ENCODE results near the gene ACAN. TPM values are rescaled to one million over a fixed set of nuclear protein-coding genes. Genes with fewer than 3 reads are reported as not detected.

ACAN gene
- total and polyA plus RNA-seq, 9 of the 15 experiments (the other 6 are each of a cell fraction or from before 2014, with no cell fraction given): not detected

DNA sequence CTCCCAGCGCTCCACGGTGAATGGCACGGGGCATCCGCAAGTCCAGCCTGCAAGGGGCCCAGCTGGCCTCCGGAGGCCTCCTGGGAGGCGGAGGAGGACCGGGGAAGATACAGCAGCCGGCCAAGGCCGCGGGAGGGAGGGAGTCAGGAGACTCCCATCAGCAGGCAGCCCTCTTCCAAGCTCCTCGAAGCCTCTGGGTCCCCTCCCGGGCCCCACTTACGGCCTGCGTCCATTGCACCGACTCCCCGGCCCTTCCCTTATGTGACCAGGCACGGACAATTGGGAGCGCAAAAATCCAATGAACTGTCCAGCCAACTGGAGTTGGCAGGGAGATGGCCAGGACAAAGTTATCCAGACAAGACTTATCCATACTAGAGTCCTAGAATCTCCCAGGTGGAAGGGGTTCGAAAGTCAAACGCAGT is 109.3 kb downstream of the ACAN start (continued):
- TF ChIP-seq GABPA (tag; conservative IDR thresholded peaks at IDR 0.05; ENCODE audit: low read depth) (0 out of 2 replicates have a peak, but pooled peaks have one; percentile 30), HNRNPLL (IDR thresholded peaks at IDR 0.05; ENCODE audit: low read depth, low read length, poor library complexity, severe bottlenecking) (peak; percentile 10), SIN3A (IDR thresholded peaks at IDR 0.05; ENCODE audit: borderline replicate concordance in 2 of 2, control insufficient read depth in 1 of 2, low read depth in 2 of 2, low read length in 2 of 2) (peak in 1 of 2 experiments; percentile 18; a peak in 1 of 4 replicates), HNRNPUL1 (IDR thresholded peaks at IDR 0.05; ENCODE audit: low read length) (no peak), ERF (CRISPR knock-in tag; IDR thresholded peaks at IDR 0.05) (no peak)
- TF ChIP-seq, protein P1, sequence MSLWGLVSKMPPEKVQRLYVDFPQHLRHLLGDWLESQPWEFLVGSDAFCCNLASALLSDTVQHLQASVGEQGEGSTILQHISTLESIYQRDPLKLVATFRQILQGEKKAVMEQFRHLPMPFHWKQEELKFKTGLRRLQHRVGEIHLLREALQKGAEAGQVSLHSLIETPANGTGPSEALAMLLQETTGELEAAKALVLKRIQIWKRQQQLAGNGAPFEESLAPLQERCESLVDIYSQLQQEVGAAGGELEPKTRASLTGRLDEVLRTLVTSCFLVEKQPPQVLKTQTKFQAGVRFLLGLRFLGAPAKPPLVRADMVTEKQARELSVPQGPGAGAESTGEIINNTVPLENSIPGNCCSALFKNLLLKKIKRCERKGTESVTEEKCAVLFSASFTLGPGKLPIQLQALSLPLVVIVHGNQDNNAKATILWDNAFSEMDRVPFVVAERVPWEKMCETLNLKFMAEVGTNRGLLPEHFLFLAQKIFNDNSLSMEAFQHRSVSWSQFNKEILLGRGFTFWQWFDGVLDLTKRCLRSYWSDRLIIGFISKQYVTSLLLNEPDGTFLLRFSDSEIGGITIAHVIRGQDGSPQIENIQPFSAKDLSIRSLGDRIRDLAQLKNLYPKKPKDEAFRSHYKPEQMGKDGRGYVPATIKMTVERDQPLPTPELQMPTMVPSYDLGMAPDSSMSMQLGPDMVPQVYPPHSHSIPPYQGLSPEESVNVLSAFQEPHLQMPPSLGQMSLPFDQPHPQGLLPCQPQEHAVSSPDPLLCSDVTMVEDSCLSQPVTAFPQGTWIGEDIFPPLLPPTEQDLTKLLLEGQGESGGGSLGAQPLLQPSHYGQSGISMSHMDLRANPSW (CRISPR knock-in tag; IDR thresholded peaks at IDR 0.05): 0 out of 2 replicates have a peak, but pooled peaks have one; percentile 38

All from K562 (cell line).